ENCODE results near the gene CDH4. TPM values are rescaled to one million over a fixed set of nuclear protein-coding genes. Genes with fewer than 3 reads are reported as not detected.

Gene CDH4
- total and polyA plus RNA-seq, 2 of the 4 experiments (the other 2 are of a cell fraction), result 1.6 to 3.5 TPM

GRCh38 chr20:61659994-61660346 lies 407.9 kb downstream of the CDH4 start:
- Histone ChIP-seq H3K23ac (ENCODE audit: low read depth, low read length) (no peak overlapping the region), H3K4ac (ENCODE audit: low read depth, low read length) (no peak overlapping the region), H4K8ac (ENCODE audit: low read depth in 2 of 2, low read length in 2 of 2) (no peak overlapping the region), H2AFZ (replicated peaks; ENCODE audit: low read length, poor library complexity) (no peak overlapping the region), H2AK5ac (ENCODE audit: low read depth, low read length) (no peak overlapping the region), H3K9me3 (ENCODE audit: control insufficient read depth, insufficient read depth, low read length) (peaks cover under 1% of the 10 kb centered on the region; the same call in 1 of the 2 replicates), H4K91ac (ENCODE audit: insufficient read depth, low read depth, low read length) (no peak overlapping the region), H4K20me1 (ENCODE audit: insufficient read depth, low read length) (no peaks in the 10 kb centered on the region), H3K27ac (ENCODE audit: insufficient read depth, low read length) (no peak overlapping the region), H3K4me2 (ENCODE audit: low read depth, low read length) (no peak overlapping the region), H3K4me3 (ENCODE audit: insufficient read depth, low read depth, low read length) (no peak overlapping the region), H3K56ac (ENCODE audit: extremely low read depth, insufficient read depth, low read length) (no peak overlapping the region), H3K4me1 (ENCODE audit: control insufficient read depth, insufficient read depth, low read length) (no peaks in the 10 kb centered on the region), H2BK15ac (ENCODE audit: low read depth, low read length) (no peak overlapping the region), H3K27me3 (ENCODE audit: control insufficient read depth, insufficient read depth, low read length) (no peaks in the 10 kb centered on the region; the same call in 1 of the 2 replicates), H3K36me3 (ENCODE audit: control insufficient read depth, insufficient read depth, low read length) (no peaks in the 10 kb centered on the region), H3K9me1 (ENCODE audit: insufficient read depth, low read length) (no peaks in the 10 kb centered on the region), H3K79me1 (ENCODE audit: low read depth in 1 of 2, low read length in 2 of 2) (no peaks in the 10 kb centered on the region), H2BK20ac (ENCODE audit: low read depth, low read length) (no peak overlapping the region), H2AK9ac (replicated peaks; ENCODE audit: low read depth, low read length, poor library complexity) (no peak overlapping the region), H3K18ac (ENCODE audit: low read depth, low read length) (no peak overlapping the region), H2BK120ac (ENCODE audit: low read depth, low read length) (no peak overlapping the region), H3K9ac (ENCODE audit: low read depth, low read length) (no peak overlapping the region), H3K14ac (replicated peaks; ENCODE audit: low read depth, low read length) (no peak overlapping the region), H2BK5ac (ENCODE audit: low read depth, low read length, poor library complexity, severe bottlenecking) (no peak overlapping the region), H4K5ac (ENCODE audit: low read depth, low read length) (no peak overlapping the region)
- POLR2A ChIA-PET (ENCODE audit: unreplicated experiment), result no interaction called here
- WGBS, 2 experiments (ENCODE audit: extremely low coverage in 2 of 2, insufficient read length in 1 of 2), result 83% methylated on average over 7 of the region's 15 CpGs; no CpG with 5 or more reads in 1 of the 2 experiments
- no TSS peak for BruUV-seq (replicated peaks)
- dilution Hi-C loops (cut with HindIII; ENCODE audit: low sequenced_read_pairs, unreplicated experiment) (no loop called here), intact Hi-C loops (cut with micrococcal nuclease) (no loop called here), in situ Hi-C loops (cut with MboI; ENCODE audit: low sequenced_read_pairs) (no loop called here)
- CTCF ChIA-PET, result no interaction called here
- DNase-seq, result no peak
- ATAC-seq (ENCODE audit: low read depth), result no peak
- no peak for TF ChIP-seq FOS (IDR thresholded peaks at IDR 0.05; ENCODE audit: low read depth, low read length)
- no peak for TF ChIP-seq MAZ (IDR thresholded peaks at IDR 0.05; ENCODE audit: borderline replicate concordance, low read depth, low read length)
- no peak for TF ChIP-seq CTCF (conservative IDR thresholded peaks at IDR 0.05; ENCODE audit: low read depth, low read length)
- no peak for TF ChIP-seq ELK1 (IDR thresholded peaks at IDR 0.05; ENCODE audit: borderline replicate concordance, low read depth, low read length)
- no peak for TF ChIP-seq RAD21 (IDR thresholded peaks at IDR 0.05; ENCODE audit: low read length)
- TF ChIP-seq BHLHE40 (IDR thresholded peaks at IDR 0.05; ENCODE audit: low read depth, low read length), result no peak
- no peak for TF ChIP-seq POLR2A (IDR thresholded peaks at IDR 0.05; ENCODE audit: low read depth, low read length)

Data from IMR-90 (cell line).